ENCODE data around the gene TMTC4. TPM values are rescaled to one million over a fixed set of nuclear protein-coding genes. Genes with fewer than 3 reads are reported as not detected.

The TMTC4 gene
- total RNA-seq, 1 donor from 2014 or later = 59.4 TPM

GRCh38 chr13:100596516-100596915 lies 78.1 kb downstream of the TMTC4 start:
- peaks cover 9% of the 10 kb centered on the region for H3K27me3 Mint-ChIP-seq (ENCODE audit: insufficient read depth, low read depth)

GRCh38 chr13:100594731-100595130 lies 79.9 kb downstream of the TMTC4 start:
- Mint-ChIP-seq H3K9me3 (no peaks in the 10 kb centered on the region), H3K4me1 (no peaks in the 10 kb centered on the region), H3K27me3 (ENCODE audit: insufficient read depth, low read depth) (peaks cover 12% of the 10 kb centered on the region), H3K27ac (no peak overlapping the region), H3K4me3 (no peak overlapping the region), H3K36me3 (no peaks in the 10 kb centered on the region)
- DNase-seq (ENCODE audit: low spot score) = peak; percentile 63
- Histone ChIP-seq H3K4me2 (no peak overlapping the region), H3K4me3 (no peak overlapping the region), H4K20me1 (ENCODE audit: low read depth) (no peaks in the 10 kb centered on the region), H3K27me3 (no peaks in the 10 kb centered on the region), H3K36me3 (no peaks in the 10 kb centered on the region), H3K79me2 (ENCODE audit: low read depth) (no peaks in the 10 kb centered on the region), H3K9me3 (ENCODE audit: low read depth) (no peaks in the 10 kb centered on the region), H3F3A (ENCODE audit: low read depth) (peaks cover 3% of the 10 kb centered on the region), H3K9ac (no peak overlapping the region), H2AFZ (replicated peaks) (peak overlapping the region; percentile 33), H3K4me1 (peaks cover 7% of the 10 kb centered on the region), H3K27ac (no peak overlapping the region)
- peak; percentile 71 for TF ChIP-seq CTCF (IDR thresholded peaks at IDR 0.05)
- TF ChIP-seq EZH2phosphoT487 (IDR thresholded peaks at IDR 0.05) = no peak

More at GRCh38 chr13:100596516-100596915, 78.1 kb downstream of the TMTC4 start:
- Mint-ChIP-seq H3K27ac (no peak overlapping the region), H3K4me1 (peaks cover 2% of the 10 kb centered on the region), H3K9me3 (no peaks in the 10 kb centered on the region), H3K4me3 (no peak overlapping the region), H3K36me3 (no peaks in the 10 kb centered on the region)
- no peaks in the 10 kb centered on the region for H3K79me2 ChIP-seq (ENCODE audit: low read depth)
- no peak overlapping the region for H3K4me2 ChIP-seq
- H4K20me1 ChIP-seq (ENCODE audit: low read depth) = no peaks in the 10 kb centered on the region
- no peaks in the 10 kb centered on the region for H3F3A ChIP-seq (ENCODE audit: low read depth)
- H3K4me1 ChIP-seq = peaks cover 7% of the 10 kb centered on the region
- no peak overlapping the region for H3K27ac ChIP-seq
- no peak for DNase-seq (ENCODE audit: low spot score)
- H3K9me3 ChIP-seq (ENCODE audit: low read depth) = no peaks in the 10 kb centered on the region
- no peaks in the 10 kb centered on the region for H3K36me3 ChIP-seq
- TF ChIP-seq EZH2phosphoT487 (IDR thresholded peaks at IDR 0.05) (no peak), EZH2 (IDR thresholded peaks at IDR 0.05) (no peak), CTCF (IDR thresholded peaks at IDR 0.05) (no peak)
- H3K4me3 ChIP-seq = no peak overlapping the region
- no peak overlapping the region for H3K9ac ChIP-seq
- H3K27me3 ChIP-seq = no peaks in the 10 kb centered on the region
- H2AFZ ChIP-seq (replicated peaks) = no peak overlapping the region

GRCh38 chr13:100594255-100594654 lies 80.3 kb downstream of the TMTC4 start:
- Histone ChIP-seq H3K36me3 (no peaks in the 10 kb centered on the region), H3F3A (ENCODE audit: low read depth) (peaks cover 3% of the 10 kb centered on the region), H3K4me2 (no peak overlapping the region), H2AFZ (replicated peaks) (no peak overlapping the region), H3K27me3 (no peaks in the 10 kb centered on the region), H3K27ac (no peak overlapping the region), H3K4me1 (peaks cover 7% of the 10 kb centered on the region), H3K9me3 (ENCODE audit: low read depth) (no peaks in the 10 kb centered on the region), H3K79me2 (ENCODE audit: low read depth) (no peaks in the 10 kb centered on the region), H3K9ac (no peak overlapping the region), H4K20me1 (ENCODE audit: low read depth) (no peaks in the 10 kb centered on the region), H3K4me3 (no peak overlapping the region)
- Mint-ChIP-seq H3K4me1 (no peaks in the 10 kb centered on the region), H3K27ac (no peak overlapping the region), H3K9me3 (no peaks in the 10 kb centered on the region), H3K36me3 (no peaks in the 10 kb centered on the region), H3K27me3 (ENCODE audit: insufficient read depth, low read depth) (peaks cover 13% of the 10 kb centered on the region), H3K4me3 (no peak overlapping the region)
- TF ChIP-seq CTCF (IDR thresholded peaks at IDR 0.05) (no peak), EZH2 (IDR thresholded peaks at IDR 0.05) (no peak), EZH2phosphoT487 (IDR thresholded peaks at IDR 0.05) (no peak)
- no peak for DNase-seq (ENCODE audit: low spot score)
